ENCODE results near the gene DRD4. TPM values are rescaled to one million over a fixed set of nuclear protein-coding genes. Genes with fewer than 3 reads are reported as not detected.

DRD4 gene
- total and polyA plus RNA-seq, 2 of the 8 experiments (the other 6 are each of a cell fraction or from before 2014, with no cell fraction given) = 3.4 to 4.9 TPM

DNA sequence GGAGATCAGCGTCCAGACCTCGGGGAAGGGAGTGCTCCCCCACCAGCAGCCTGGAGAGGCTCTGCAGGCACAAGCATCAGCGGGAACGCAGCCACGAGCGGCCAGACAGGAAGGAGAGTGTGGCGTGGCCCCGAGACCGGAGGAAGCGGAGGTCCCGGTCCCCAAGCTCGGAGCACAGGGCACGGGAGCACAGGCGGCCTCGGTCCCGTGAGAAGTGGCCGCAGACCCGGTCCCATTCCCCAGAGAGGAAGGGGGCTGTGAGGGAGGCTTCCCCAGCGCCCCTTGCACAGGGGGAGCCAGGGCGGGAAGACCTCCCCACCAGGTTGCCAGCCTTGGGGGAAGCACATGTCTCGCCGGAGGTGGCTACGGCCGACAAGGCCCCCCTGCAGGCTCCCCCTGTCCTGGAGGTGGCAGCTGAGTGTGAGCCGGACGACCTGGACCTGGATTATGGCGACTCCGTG is 28.2 kb upstream of the DRD4 start:
- H3K9ac ChIP-seq (replicated peaks in 1 of 4; ENCODE audit: extremely low read depth in 1 of 4, low read depth in 3 of 4, low read length in 3 of 4) = no peak overlapping the region
- H2BK20ac ChIP-seq (ENCODE audit: low read length) = no peak overlapping the region
- no peak overlapping the region for H4K91ac ChIP-seq (replicated peaks; ENCODE audit: insufficient read length, low read length)
- no peak overlapping the region for H4K5ac ChIP-seq (ENCODE audit: insufficient read length, low read depth, low read length)
- DNase-seq (ENCODE audit: low read depth in 1 of 2, low spot score in 2 of 2) (no peak), FAIRE-seq (no peak)
- no peaks in the 10 kb centered on the region for H3K79me2 ChIP-seq (ENCODE audit: control insufficient read depth in 1 of 2, insufficient read depth in 2 of 2, low read length in 2 of 2)
- H2BK120ac ChIP-seq (replicated peaks; ENCODE audit: low read depth, low read length) = no peak overlapping the region
- H2BK5ac ChIP-seq (ENCODE audit: low read depth, low read length) = no peak overlapping the region
- no peak overlapping the region for H3K27ac ChIP-seq (ENCODE audit: low read depth, low read length)
- ChIA-PET POLR2A (ENCODE audit: partially characterized antibody) (interaction anchor here (0.6 to 1.7 kb wide), 5 partner anchors 17 to 161 kb away, joined by 3 to 6 read pairs (median 4); no protein-coding TSS in a partner anchor), CTCF (ENCODE audit: partially characterized antibody) (interaction anchor here (1.2 to 1.7 kb wide), 6 partner anchors 13 to 114 kb away, joined by 3 to 5 read pairs (median 4); no protein-coding TSS in a partner anchor)
- peaks cover 7% of the 10 kb centered on the region; the same call in 1 of the 2 replicates for H3K79me1 ChIP-seq (ENCODE audit: low read depth, low read length)
- H3K9me3 ChIP-seq (ENCODE audit: insufficient read depth in 2 of 2, low read depth in 1 of 2, low read length in 1 of 2) = no peaks in the 10 kb centered on the region
- H4K20me1 ChIP-seq (replicated peaks in 1 of 2; ENCODE audit: control insufficient read depth in 1 of 2, insufficient read depth in 2 of 2, low read length in 2 of 2) = peaks cover 17 to 23% of the 10 kb centered on the region in 2 experiments
- H3K4me1 ChIP-seq (replicated peaks in 1 of 4; ENCODE audit: control insufficient read depth in 3 of 4, insufficient read depth in 4 of 4, low read length in 3 of 4) = peaks cover 0 to 7% (median 2%) of the 10 kb centered on the region in 4 experiments; a peak in 5 of 7 replicates
- no peak overlapping the region for H3K4me2 ChIP-seq (ENCODE audit: insufficient read depth in 1 of 2, low read depth in 2 of 2, low read length in 2 of 2)
- H3K14ac ChIP-seq (ENCODE audit: insufficient read length) = no peak overlapping the region
- 95% methylated on average over 26 of the region's 28 CpGs; no CpG with 5 or more reads in 1 of the 2 experiments for WGBS, 2 experiments (ENCODE audit: extremely low coverage in 1 of 2, insufficient coverage in 1 of 2, insufficient read length in 1 of 2, insufficient replicate concordance in 2 of 2, low coverage in 1 of 2, low lambda C conversion rate in 2 of 2, missing lambda C conversion rate in 1 of 2)
- no peak overlapping the region for H2AK5ac ChIP-seq (ENCODE audit: low read depth, low read length)
- H4K8ac ChIP-seq (ENCODE audit: extremely low read depth, insufficient read depth, low read length) = no peak overlapping the region
- H3K23me2 ChIP-seq (ENCODE audit: low read depth, low read length) = no peaks in the 10 kb centered on the region
- H3K23ac ChIP-seq (ENCODE audit: insufficient read length) = no peak overlapping the region
- H3K4ac ChIP-seq (replicated peaks; ENCODE audit: insufficient read length, low read depth, low read length) = no peak overlapping the region
- H3K27me3 ChIP-seq (replicated peaks in 1 of 4; ENCODE audit: control insufficient read depth in 3 of 4, extremely low read depth in 1 of 4, insufficient read depth in 3 of 4, low read length in 3 of 4) = no peaks in the 10 kb centered on the region
- H2BK15ac ChIP-seq (ENCODE audit: low read length) = no peak overlapping the region
- H3K56ac ChIP-seq (replicated peaks; ENCODE audit: insufficient read length, low read depth, low read length) = no peak overlapping the region
- no peak overlapping the region for H2BK12ac ChIP-seq (ENCODE audit: low read depth, low read length)
- H2AFZ ChIP-seq (ENCODE audit: low read length) = no peak overlapping the region
- H3K4me3 ChIP-seq (ENCODE audit: extremely low read depth in 1 of 4, insufficient read depth in 2 of 4, low read depth in 3 of 4, low read length in 4 of 4) = no peak overlapping the region
- peaks cover 35 to 81% (median 69%) of the 10 kb centered on the region in 4 experiments for H3K36me3 ChIP-seq (ENCODE audit: control insufficient read depth in 2 of 4, insufficient read depth in 4 of 4, low read length in 3 of 4)
- TF ChIP-seq POLR2AphosphoS5 (IDR thresholded peaks at IDR 0.05; ENCODE audit: low read depth, low read length) (0 out of 2 replicates have a peak, but pooled peaks have one; percentile 17), KDM5A (IDR thresholded peaks at IDR 0.05; ENCODE audit: low read length) (no peak)
- no peak overlapping the region for H3K18ac ChIP-seq (ENCODE audit: extremely low read depth, low read length)

Measured in H1 (cell line).